IMR-90 (cell line): ENCODE results near the gene CAPZA1. TPM values are rescaled to one million over a fixed set of nuclear protein-coding genes. Genes with fewer than 3 reads are reported as not detected.

ENCODE experiments used
- ATAC-seq: fragments of 200-7000 bp; cut with Tn5 transposase; 2 replicates; pipeline ENCODE4 v1.9.1; 2020; ENCODE audit warnings: low read depth, mild to moderate bottlenecking, moderate library complexity
- BruUV-seq: library from RNA; stranded (reverse); fragments of 400-500 nt; replicated peaks from 2 replicates; lab custom pipeline; 2021; lab: Mats Ljungman, UMichigan
- CTCF ChIA-PET: fragments of 300-600 bp; formaldehyde crosslinking; extraction: SDS; loops from one replicate; lab custom pipeline; 2021; ENCODE audit warnings: antibody characterized with exemption; lab: Yijun Ruan, JAX
- POLR2A ChIA-PET: fragments of 300-600 bp; sonication (Branson Sonifier 250); formaldehyde crosslinking; loops from one replicate; lab custom pipeline; 2022; ENCODE audit warnings: antibody characterized with exemption; ENCODE audit not compliant: unreplicated experiment; lab: Charles Lee
- DNase-seq: peaks from one replicate; pipeline ENCODE4 v3.0.0; 2013
- H2AFZ ChIP-seq: replicated peaks from 2 replicates; pipeline ENCODE3; 2013; ENCODE audit warnings: low read length, mild to moderate bottlenecking; ENCODE audit not compliant: poor library complexity
- H2AK5ac ChIP-seq: 2 replicates; pipeline ENCODE4 v1.6.1; 2013; ENCODE audit warnings: low read depth, low read length, inconsistent platforms
- H2AK9ac ChIP-seq: replicated peaks from 2 replicates; pipeline ENCODE3; 2013; ENCODE audit warnings: mild to moderate bottlenecking, low read depth, low read length, moderate library complexity; ENCODE audit not compliant: poor library complexity
- H2BK120ac ChIP-seq: 2 replicates; pipeline ENCODE4 v1.6.1; 2013; ENCODE audit warnings: low read depth, low read length, inconsistent platforms
- H2BK15ac ChIP-seq: 3 replicates; pipeline ENCODE4 v1.6.1; 2013; ENCODE audit warnings: low read depth, low read length, inconsistent platforms
- H2BK20ac ChIP-seq: 2 replicates; pipeline ENCODE4 v1.6.1; 2013; ENCODE audit warnings: low read depth, mild to moderate bottlenecking, inconsistent platforms, low read length, moderate library complexity
- H2BK5ac ChIP-seq: 2 replicates; pipeline ENCODE4 v1.6.1; 2013; ENCODE audit warnings: mild to moderate bottlenecking, low read depth, low read length, inconsistent platforms; ENCODE audit not compliant: poor library complexity, severe bottlenecking
- H3K14ac ChIP-seq: replicated peaks from 2 replicates; pipeline ENCODE4 v1.6.1; 2013; ENCODE audit warnings: low read depth, low read length, inconsistent platforms
- H3K18ac ChIP-seq: 2 replicates; pipeline ENCODE4 v1.6.1; 2013; ENCODE audit warnings: low read depth, low read length, control low read depth
- H3K23ac ChIP-seq: 2 replicates; pipeline ENCODE4 v1.6.1; 2013; ENCODE audit warnings: low read depth, low read length, inconsistent platforms
- H3K27ac ChIP-seq: 2 replicates; pipeline ENCODE4 v1.5.1; 2013; ENCODE audit warnings: mild to moderate bottlenecking, control low read depth, low read length; ENCODE audit not compliant: insufficient read depth
- H3K27me3 ChIP-seq: 2 replicates; pipeline ENCODE4 v1.6.1; 2013; ENCODE audit warnings: low read length; ENCODE audit not compliant: control insufficient read depth, insufficient read depth
- H3K36me3 ChIP-seq: 2 replicates; pipeline ENCODE4 v1.6.1; 2013; ENCODE audit warnings: low read length, mixed read lengths; ENCODE audit not compliant: control insufficient read depth, insufficient read depth
- H3K4ac ChIP-seq: 2 replicates; pipeline ENCODE4 v1.6.1; 2013; ENCODE audit warnings: low read depth, low read length, inconsistent platforms
- H3K4me1 ChIP-seq: 2 replicates; pipeline ENCODE4 v1.6.1; 2013; ENCODE audit warnings: low read length, mixed read lengths; ENCODE audit not compliant: control insufficient read depth, insufficient read depth
- H3K4me2 ChIP-seq: 2 replicates; pipeline ENCODE4 v1.6.1; 2013; ENCODE audit warnings: low read depth, mild to moderate bottlenecking, control low read depth, low read length, moderate library complexity
- H3K4me3 ChIP-seq: 2 replicates; pipeline ENCODE4 v1.5.1; 2013; ENCODE audit warnings: low read depth, mild to moderate bottlenecking, control low read depth, low read length, moderate library complexity; ENCODE audit not compliant: insufficient read depth
- H3K56ac ChIP-seq: 2 replicates; pipeline ENCODE4 v1.6.1; 2013; ENCODE audit warnings: low read length, inconsistent platforms; ENCODE audit not compliant: insufficient read depth; ENCODE audit errors: extremely low read depth
- H3K79me1 ChIP-seq, 2 experiments: 2 replicates each; pipeline ENCODE4 v1.6.1; 2013; ENCODE audit warnings: low read length in 2 of 2, inconsistent platforms in 1 of 2, low read depth in 1 of 2
- H3K9ac ChIP-seq: 2 replicates; pipeline ENCODE4 v1.6.1; 2013; ENCODE audit warnings: low read depth, low read length, control low read depth
- H3K9me1 ChIP-seq: 2 replicates; pipeline ENCODE4 v1.6.1; 2013; ENCODE audit warnings: low read length, inconsistent platforms; ENCODE audit not compliant: insufficient read depth
- H3K9me3 ChIP-seq: 2 replicates; pipeline ENCODE4 v1.6.1; 2013; ENCODE audit warnings: low read length; ENCODE audit not compliant: control insufficient read depth, insufficient read depth
- H4K20me1 ChIP-seq: 2 replicates; pipeline ENCODE4 v1.6.1; 2013; ENCODE audit warnings: low read length, inconsistent platforms; ENCODE audit not compliant: insufficient read depth
- H4K5ac ChIP-seq: 2 replicates; pipeline ENCODE4 v1.6.1; 2013; ENCODE audit warnings: mild to moderate bottlenecking, low read depth, low read length, control low read depth
- H4K8ac ChIP-seq, 2 experiments: 2 replicates each; pipeline ENCODE4 v1.6.1; 2013; ENCODE audit warnings: low read depth in 2 of 2, low read length in 2 of 2, control low read depth in 1 of 2, inconsistent platforms in 1 of 2
- H4K91ac ChIP-seq: 2 replicates; pipeline ENCODE4 v1.6.1; 2013; ENCODE audit warnings: low read depth, low read length, inconsistent platforms; ENCODE audit not compliant: insufficient read depth
- BHLHE40 ChIP-seq: fragments of 150-350 bp; IDR thresholded peaks from 2 replicates; pipeline ENCODE4 v1.6.1; 2016; ENCODE audit warnings: mild to moderate bottlenecking, low read depth, low read length
- FOS ChIP-seq: fragments of 150-350 bp; IDR thresholded peaks from 2 replicates; pipeline ENCODE4 v1.6.1; 2016; ENCODE audit warnings: low read depth, low read length
- MAFK ChIP-seq: IDR thresholded peaks from 2 replicates; pipeline ENCODE4 v1.6.1; 2012; ENCODE audit warnings: low read depth, low read length, improper control_type of control experiment
- MAZ ChIP-seq: IDR thresholded peaks from 2 replicates; pipeline ENCODE4 v1.6.1; 2012; ENCODE audit warnings: low read depth, mild to moderate bottlenecking, low read length, improper control_type of control experiment, moderate library complexity, borderline replicate concordance
- MXI1 ChIP-seq: IDR thresholded peaks from 2 replicates; pipeline ENCODE4 v1.6.1; 2012; ENCODE audit warnings: low read depth, mild to moderate bottlenecking, low read length, moderate library complexity, borderline replicate concordance
- NFE2L2 ChIP-seq: fragments of 150-350 bp; IDR thresholded peaks from 2 replicates; pipeline ENCODE4 v1.6.1; 2016; ENCODE audit warnings: low read depth, mild to moderate bottlenecking, low read length
- POLR2A ChIP-seq: IDR thresholded peaks from 2 replicates; pipeline ENCODE4 v1.6.1; 2012; ENCODE audit warnings: mild to moderate bottlenecking, low read depth, low read length
- RAD21 ChIP-seq: IDR thresholded peaks from 2 replicates; pipeline ENCODE4 v1.6.1; 2012; ENCODE audit warnings: low read length, improper control_type of control experiment
- RCOR1 ChIP-seq: IDR thresholded peaks from 2 replicates; pipeline ENCODE4 v1.6.1; 2012; ENCODE audit warnings: mild to moderate bottlenecking, low read length, improper control_type of control experiment; ENCODE audit not compliant: insufficient replicate concordance
- RFX5 ChIP-seq: IDR thresholded peaks from 2 replicates; pipeline ENCODE4 v1.8.0; 2012; ENCODE audit warnings: low read depth, mild to moderate bottlenecking, low read length, moderate library complexity
- SMC3 ChIP-seq: fragments of 150-350 bp; IDR thresholded peaks from 2 replicates; pipeline ENCODE4 v1.6.1; 2016; ENCODE audit warnings: low read depth, mild to moderate bottlenecking, antibody characterized with exemption, low read length, moderate library complexity
- dilution Hi-C: fragments of 300-500 bp; cut with HindIII; formaldehyde crosslinking; loops from one replicate; pipeline ENCODE4 v1.14.3; 2018; ENCODE audit warnings: low sequenced_read_pairs; ENCODE audit not compliant: unreplicated experiment
- in situ Hi-C: fragments of 300-500 bp; cut with MboI; formaldehyde crosslinking; loops from 3 replicates; pipeline ENCODE4 v1.14.3; 2019; ENCODE audit warnings: low sequenced_read_pairs, inconsistent platforms, mixed read lengths
- intact Hi-C: fragments of 100-400 bp; cut with micrococcal nuclease; formaldehyde crosslinking; loops from 2 replicates; pipeline ENCODE4 v1.10.0; 2022
- polyA plus RNA-seq, 3 experiments: library from polyadenylated mRNA; depleted of rRNA; stranded (reverse); fragments of >200 nt; gene quantifications; 2 replicates each; pipeline ENCODE4 v1.2.3, GENCODE V29; 2012; ENCODE audit warnings: low replicate concordance in 1 of 3
- total RNA-seq: library from RNA; depleted of rRNA; stranded (reverse); fragments of >200 nt; gene quantifications from 2 replicates; pipeline ENCODE4 v1.2.3, GENCODE V29; 2012
- TF ChIP-seq, protein P1 (sequence below): fragments of 150-350 bp; IDR thresholded peaks from 2 replicates; pipeline ENCODE4 v1.6.1; 2016; ENCODE audit warnings: low read depth, mild to moderate bottlenecking, low read length, moderate library complexity, borderline replicate concordance
- TF ChIP-seq, protein P2 (sequence below): conservative IDR thresholded peaks from 2 replicates; pipeline ENCODE4 v1.5.1; 2012; ENCODE audit warnings: mild to moderate bottlenecking, low read depth, low read length, improper control_type of control experiment
- TF ChIP-seq, protein P3 (sequence below): fragments of 150-350 bp; IDR thresholded peaks from 2 replicates; pipeline ENCODE4 v1.6.1; 2017; ENCODE audit warnings: mild to moderate bottlenecking, antibody characterized with exemption, low read length, low read depth

Gene CAPZA1
- total and polyA plus RNA-seq, 2 of the 4 experiments (the other 2 are of a cell fraction) = 108 to 262 TPM

DNA sequence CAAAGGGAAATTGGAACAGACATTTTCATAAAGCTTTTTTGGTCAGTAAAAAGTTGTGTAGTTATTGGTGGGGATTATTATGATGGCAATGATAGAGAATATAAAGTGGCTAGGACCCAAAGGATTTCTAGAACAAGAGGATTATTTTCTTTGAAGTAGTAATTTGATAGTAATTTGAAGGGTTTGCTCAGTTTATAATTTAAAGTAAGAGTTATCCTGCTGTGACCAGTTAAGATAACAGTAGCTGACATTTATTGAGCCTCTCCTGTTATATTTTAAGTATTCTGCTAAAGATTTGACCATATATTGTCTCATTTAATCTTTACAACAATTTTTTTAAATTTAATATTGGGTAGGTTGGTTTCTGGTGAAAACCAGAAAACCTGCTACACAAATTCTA is 14.7 kb downstream of the CAPZA1 start:
- Histone ChIP-seq H3K4me1 (peaks cover 4% of the 10 kb centered on the region), H3K18ac (no peak overlapping the region), H3K4me2 (no peak overlapping the region), H2BK20ac (no peak overlapping the region), H4K91ac (no peak overlapping the region), H3K27me3 (no peaks in the 10 kb centered on the region), H3K79me1 (peaks cover 0 to 56% of the 10 kb centered on the region in 2 experiments; a peak in 2 of 4 replicates), H2AFZ (no peak overlapping the region), H3K14ac (no peak overlapping the region), H3K9ac (no peak overlapping the region), H2AK5ac (no peak overlapping the region), H2AK9ac (no peak overlapping the region), H4K8ac (no peak overlapping the region), H3K4ac (no peak overlapping the region), H3K36me3 (0 out of 2 replicates have a peak, but pooled peaks cover 1% of the 10 kb centered on the region), H3K9me3 (no peaks in the 10 kb centered on the region), H3K4me3 (no peak overlapping the region), H2BK5ac (no peak overlapping the region), H2BK15ac (no peak overlapping the region), H3K56ac (no peak overlapping the region), H2BK120ac (no peak overlapping the region), H4K20me1 (peaks cover 93% of the 10 kb centered on the region), H3K9me1 (peaks cover 8% of the 10 kb centered on the region), H3K23ac (no peak overlapping the region), H3K27ac (no peak overlapping the region), H4K5ac (no peak overlapping the region)
- TF ChIP-seq, protein P1, sequence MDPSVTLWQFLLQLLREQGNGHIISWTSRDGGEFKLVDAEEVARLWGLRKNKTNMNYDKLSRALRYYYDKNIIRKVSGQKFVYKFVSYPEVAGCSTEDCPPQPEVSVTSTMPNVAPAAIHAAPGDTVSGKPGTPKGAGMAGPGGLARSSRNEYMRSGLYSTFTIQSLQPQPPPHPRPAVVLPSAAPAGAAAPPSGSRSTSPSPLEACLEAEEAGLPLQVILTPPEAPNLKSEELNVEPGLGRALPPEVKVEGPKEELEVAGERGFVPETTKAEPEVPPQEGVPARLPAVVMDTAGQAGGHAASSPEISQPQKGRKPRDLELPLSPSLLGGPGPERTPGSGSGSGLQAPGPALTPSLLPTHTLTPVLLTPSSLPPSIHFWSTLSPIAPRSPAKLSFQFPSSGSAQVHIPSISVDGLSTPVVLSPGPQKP = no peak
- TF ChIP-seq MAZ = no peak
- no peak for TF ChIP-seq MAFK
- TF ChIP-seq SMC3 = no peak
- TF ChIP-seq RAD21 = no peak
- TF ChIP-seq MXI1 = no peak
- TF ChIP-seq BHLHE40 = no peak
- TF ChIP-seq RFX5 = no peak
- TF ChIP-seq FOS = no peak
- no peak for TF ChIP-seq NFE2L2
- no peak for TF ChIP-seq POLR2A
- TF ChIP-seq, protein P2, sequence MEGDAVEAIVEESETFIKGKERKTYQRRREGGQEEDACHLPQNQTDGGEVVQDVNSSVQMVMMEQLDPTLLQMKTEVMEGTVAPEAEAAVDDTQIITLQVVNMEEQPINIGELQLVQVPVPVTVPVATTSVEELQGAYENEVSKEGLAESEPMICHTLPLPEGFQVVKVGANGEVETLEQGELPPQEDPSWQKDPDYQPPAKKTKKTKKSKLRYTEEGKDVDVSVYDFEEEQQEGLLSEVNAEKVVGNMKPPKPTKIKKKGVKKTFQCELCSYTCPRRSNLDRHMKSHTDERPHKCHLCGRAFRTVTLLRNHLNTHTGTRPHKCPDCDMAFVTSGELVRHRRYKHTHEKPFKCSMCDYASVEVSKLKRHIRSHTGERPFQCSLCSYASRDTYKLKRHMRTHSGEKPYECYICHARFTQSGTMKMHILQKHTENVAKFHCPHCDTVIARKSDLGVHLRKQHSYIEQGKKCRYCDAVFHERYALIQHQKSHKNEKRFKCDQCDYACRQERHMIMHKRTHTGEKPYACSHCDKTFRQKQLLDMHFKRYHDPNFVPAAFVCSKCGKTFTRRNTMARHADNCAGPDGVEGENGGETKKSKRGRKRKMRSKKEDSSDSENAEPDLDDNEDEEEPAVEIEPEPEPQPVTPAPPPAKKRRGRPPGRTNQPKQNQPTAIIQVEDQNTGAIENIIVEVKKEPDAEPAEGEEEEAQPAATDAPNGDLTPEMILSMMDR = no peak
- no peak for TF ChIP-seq RCOR1
- TF ChIP-seq, protein P3, sequence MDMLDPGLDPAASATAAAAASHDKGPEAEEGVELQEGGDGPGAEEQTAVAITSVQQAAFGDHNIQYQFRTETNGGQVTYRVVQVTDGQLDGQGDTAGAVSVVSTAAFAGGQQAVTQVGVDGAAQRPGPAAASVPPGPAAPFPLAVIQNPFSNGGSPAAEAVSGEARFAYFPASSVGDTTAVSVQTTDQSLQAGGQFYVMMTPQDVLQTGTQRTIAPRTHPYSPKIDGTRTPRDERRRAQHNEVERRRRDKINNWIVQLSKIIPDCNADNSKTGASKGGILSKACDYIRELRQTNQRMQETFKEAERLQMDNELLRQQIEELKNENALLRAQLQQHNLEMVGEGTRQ = no peak
- ChIA-PET CTCF (no interaction called here), POLR2A (no interaction called here)
- ATAC-seq = no peak
- intact Hi-C loops (no loop called here), in situ Hi-C loops (no loop called here), dilution Hi-C loops (no loop called here)
- no TSS peak for BruUV-seq
- no peak for DNase-seq
